Kidney (tissue), 14 donors: ENCODE measurements around the gene ABLIM2. TPM values are rescaled to one million over a fixed set of nuclear protein-coding genes. Genes with fewer than 3 reads are reported as not detected.

Source experiments
- DNase-seq, 5 donors: peaks; one replicate each; pipeline ENCODE4 v3.0.0-alpha.2; 2013 to 2020
- FAIRE-seq: peaks from 2 replicates; lab custom pipeline; 2012; peaks lifted over from hg19 to GRCh38; lab: Jason Lieb, UNC
- H3K27ac ChIP-seq, 2 donors: one replicate each; pipeline ENCODE4 v1.7.0; 2013; ENCODE audit warnings: low read depth in 2 of 2, low read length in 2 of 2, inconsistent platforms in 1 of 2
- H3K27me3 ChIP-seq: one replicate; pipeline ENCODE4 v1.7.1; 2013; ENCODE audit warnings: low read length, inconsistent platforms; ENCODE audit not compliant: control insufficient read depth, insufficient read depth
- H3K36me3 ChIP-seq, 3 donors: one replicate each; pipeline versions ENCODE4 v1.7.0 to v1.7.1; 2013; ENCODE audit warnings: low read length in 3 of 3, control low read depth in 1 of 3, inconsistent platforms in 1 of 3; ENCODE audit not compliant: insufficient read depth in 3 of 3, control insufficient read depth in 2 of 3
- H3K4me1 ChIP-seq, 3 donors: one replicate each; pipeline versions ENCODE4 v1.7.0 to v1.7.1; 2013; ENCODE audit warnings: low read length in 3 of 3, inconsistent platforms in 1 of 3, low read depth in 1 of 3; ENCODE audit not compliant: control insufficient read depth in 2 of 3, insufficient read depth in 2 of 3
- H3K4me3 ChIP-seq, 3 donors: one replicate each; pipeline versions ENCODE4 v1.7.0 to v1.8.1; 2013; ENCODE audit warnings: low read length in 3 of 3, control low read depth in 1 of 3, inconsistent platforms in 1 of 3
- H3K9ac ChIP-seq, 3 donors: one replicate each; pipeline versions ENCODE4 v1.7.0 to v1.7.1; 2013; ENCODE audit warnings: low read length in 3 of 3, control low read depth in 1 of 3, inconsistent platforms in 1 of 3
- H3K9me3 ChIP-seq, 3 donors: one replicate each; pipeline versions ENCODE4 v1.7.0 to v1.7.1; 2013; ENCODE audit warnings: low read length in 3 of 3, control low read depth in 1 of 3, inconsistent platforms in 1 of 3; ENCODE audit not compliant: control insufficient read depth in 2 of 3, insufficient read depth in 1 of 3
- CTCF ChIP-seq: IDR thresholded peaks from 3 replicates; pipeline ENCODE4 v1.5.1; 2012; ENCODE audit warnings: mild to moderate bottlenecking, moderate library complexity, borderline replicate concordance; ENCODE audit not compliant: insufficient read depth; ENCODE audit errors: extremely low read depth
- intact Hi-C: fragments of 100-400 bp; cut with DNase I; formaldehyde crosslinking; loops from one replicate; pipeline ENCODE4 v1.11.1; 2022
- polyA plus RNA-seq: library from polyadenylated mRNA; stranded (reverse); fragments of 350-450 nt; fragmentation: Illumina TruSeq; extraction: RNeasy Lipid Tissue Mini Kit (QIAGEN cat#74804); gene quantifications from one replicate; pipeline ENCODE4 v1.2.3, GENCODE V29; 2014; ENCODE audit warnings: low read depth, low replicate concordance; ENCODE audit not compliant: insufficient read depth
- total RNA-seq: library from RNA; stranded (reverse); fragmentation: NEBNext Ultra II Directional; extraction: Animal tissue kit (Norgen Biotek cat#: 25700); gene quantifications from one replicate; pipeline ENCODE4 v1.2.1, GENCODE V29; 2021
- donor health status: control.
- donor health status: control.
- donor health status: control.
- donor health status: control.
- donor health status: control.
- donor health status: DM: yes; HTN: yes; CAD: no.
- donor health status: Normal renal cell carcinoma (clear cell type).

Gene ABLIM2
- total and polyA plus RNA-seq, 2 donors from 2014 or later = 9.5 to 23.3 TPM

GRCh38 chr4:8136529-8136928, 22.1 kb downstream of the ABLIM2 start:
- FAIRE-seq (no peak), DNase-seq (no peak)
- intact Hi-C loops = no loop called here
- H3K27me3 ChIP-seq = no peaks in the 10 kb centered on the region
- no peaks in the 10 kb centered on the region for H3K36me3 ChIP-seq
- no peaks in the 10 kb centered on the region for H3K4me1 ChIP-seq
- no peaks in the 10 kb centered on the region for H3K9me3 ChIP-seq
- H3K9ac ChIP-seq = no peak overlapping the region
- no peak overlapping the region for H3K4me3 ChIP-seq
- no peak overlapping the region for H3K27ac ChIP-seq
- no peak for TF ChIP-seq CTCF

- no peaks in the 10 kb centered on the region for H3K4me1 ChIP-seq
- no peaks in the 10 kb centered on the region for H3K36me3 ChIP-seq
- no peak for FAIRE-seq
- TF ChIP-seq CTCF = no peak
- no peak overlapping the region for H3K27ac ChIP-seq
- no peak overlapping the region for H3K9ac ChIP-seq
- no peak for DNase-seq
- intact Hi-C loops = no loop called here
- no peaks in the 10 kb centered on the region for H3K27me3 ChIP-seq
- no peak overlapping the region for H3K4me3 ChIP-seq
- no peaks in the 10 kb centered on the region for H3K9me3 ChIP-seq
These were observed 22.9 kb downstream of the ABLIM2 start for GRCh38 chr4:8135666-8136065.

- TF ChIP-seq CTCF = no peak
- no peak for FAIRE-seq
These were observed 24.6 kb downstream of the ABLIM2 start for GRCh38 chr4:8133897-8134563.

More at GRCh38 chr4:8133897-8134563, 24.6 kb downstream of the ABLIM2 start:
- H3K9me3 ChIP-seq = no peaks in the 10 kb centered on the region
- no peak overlapping the region for H3K4me3 ChIP-seq
- DNase-seq = no peak
- no peaks in the 10 kb centered on the region for H3K36me3 ChIP-seq
- no peak overlapping the region for H3K27ac ChIP-seq
- H3K9ac ChIP-seq = no peak overlapping the region
- no peaks in the 10 kb centered on the region for H3K27me3 ChIP-seq
- intact Hi-C loops = no loop called here
- no peaks in the 10 kb centered on the region for H3K4me1 ChIP-seq
